GM18951 (cell line): ENCODE measurements around the gene ACOXL.
"Not testable (repeated sequence)": the region's sequence is repeated elsewhere in the genome, so short reads cannot be mapped to it uniquely, and the experiment has no call there.

Experiments
- POLR2A ChIP-seq: IDR thresholded peaks from 4 replicates; pipeline ENCODE4 v1.6.1; 2011; ENCODE audit warnings: mild to moderate bottlenecking; ENCODE audit not compliant: insufficient read length, insufficient read depth; ENCODE audit errors: extremely low read depth
- in situ Hi-C: fragments of 300-500 bp; cut with MboI; formaldehyde crosslinking; loops from one replicate; pipeline ENCODE4 v1.12.0; 2022; ENCODE audit warnings: low sequenced_read_pairs, mixed read lengths, inconsistent platforms; ENCODE audit not compliant: unreplicated experiment

ACOXL gene

GRCh38 chr2:111072220-111072871, 340.0 kb downstream of the ACOXL start:
- in situ Hi-C loops, result no loop called here

GRCh38 chr2:111082659-111083058, 350.3 kb downstream of the ACOXL start:
- in situ Hi-C loops, result not testable (repeated sequence)

More at GRCh38 chr2:111072220-111072871, 340.0 kb downstream of the ACOXL start:
- no peak for TF ChIP-seq POLR2A

GRCh38 chr2:111091811-111092211, 359.4 kb downstream of the ACOXL start:
- TF ChIP-seq POLR2A, result no peak
- in situ Hi-C loops, result no loop called here

GRCh38 chr2:111094691-111095090, 362.3 kb downstream of the ACOXL start:
- TF ChIP-seq POLR2A, result no peak
- in situ Hi-C loops, result no loop called here

GRCh38 chr2:111095434-111095833, 363.1 kb downstream of the ACOXL start:
- in situ Hi-C loops, result no loop called here
- TF ChIP-seq POLR2A, result no peak

GRCh38 chr2:111099402-111099801, 367.0 kb downstream of the ACOXL start:
- no peak for TF ChIP-seq POLR2A
- in situ Hi-C loops, result no loop called here

- no peak for TF ChIP-seq POLR2A
- in situ Hi-C loops, result no loop called here
Measured at GRCh38 chr2:111100087-111100764, 367.9 kb downstream of the ACOXL start.

GRCh38 chr2:111100765-111101162, 368.4 kb downstream of the ACOXL start:
- TF ChIP-seq POLR2A, result no peak
- in situ Hi-C loops, result no loop called here

- TF ChIP-seq POLR2A, result no peak
- in situ Hi-C loops, result no loop called here
Measured at GRCh38 chr2:111101592-111101991, 369.2 kb downstream of the ACOXL start.

- in situ Hi-C loops, result no loop called here
- TF ChIP-seq POLR2A, result no peak
Measured at GRCh38 chr2:111102216-111102615, 369.8 kb downstream of the ACOXL start.

GRCh38 chr2:111105926-111106325, 373.6 kb downstream of the ACOXL start:
- TF ChIP-seq POLR2A, result no peak
- in situ Hi-C loops, result no loop called here

- in situ Hi-C loops, result no loop called here
- no peak for TF ChIP-seq POLR2A
Measured at GRCh38 chr2:111106706-111107105, 374.3 kb downstream of the ACOXL start.

GRCh38 chr2:111108745-111109271, 376.4 kb downstream of the ACOXL start:
- in situ Hi-C loops, result no loop called here
- no peak for TF ChIP-seq POLR2A
